Stimulated activated CD8-positive, alpha-beta memory T cell treated with anti-CD3 and anti-CD28 coated beads, Interleukin-7, amount 100 ng/mL, for 4 hours (primary cell): ENCODE data around the gene DDX23.
A peak's percentile ranks its signal among the peaks of the same experiment; 100 is the strongest.

Source experiments
- DNase-seq, 2 donors: peaks; one replicate each; pipeline ENCODE4 v3.0.0-alpha.2; 2020; ENCODE audit warnings: low read depth in 2 of 2

The DDX23 gene

DNA sequence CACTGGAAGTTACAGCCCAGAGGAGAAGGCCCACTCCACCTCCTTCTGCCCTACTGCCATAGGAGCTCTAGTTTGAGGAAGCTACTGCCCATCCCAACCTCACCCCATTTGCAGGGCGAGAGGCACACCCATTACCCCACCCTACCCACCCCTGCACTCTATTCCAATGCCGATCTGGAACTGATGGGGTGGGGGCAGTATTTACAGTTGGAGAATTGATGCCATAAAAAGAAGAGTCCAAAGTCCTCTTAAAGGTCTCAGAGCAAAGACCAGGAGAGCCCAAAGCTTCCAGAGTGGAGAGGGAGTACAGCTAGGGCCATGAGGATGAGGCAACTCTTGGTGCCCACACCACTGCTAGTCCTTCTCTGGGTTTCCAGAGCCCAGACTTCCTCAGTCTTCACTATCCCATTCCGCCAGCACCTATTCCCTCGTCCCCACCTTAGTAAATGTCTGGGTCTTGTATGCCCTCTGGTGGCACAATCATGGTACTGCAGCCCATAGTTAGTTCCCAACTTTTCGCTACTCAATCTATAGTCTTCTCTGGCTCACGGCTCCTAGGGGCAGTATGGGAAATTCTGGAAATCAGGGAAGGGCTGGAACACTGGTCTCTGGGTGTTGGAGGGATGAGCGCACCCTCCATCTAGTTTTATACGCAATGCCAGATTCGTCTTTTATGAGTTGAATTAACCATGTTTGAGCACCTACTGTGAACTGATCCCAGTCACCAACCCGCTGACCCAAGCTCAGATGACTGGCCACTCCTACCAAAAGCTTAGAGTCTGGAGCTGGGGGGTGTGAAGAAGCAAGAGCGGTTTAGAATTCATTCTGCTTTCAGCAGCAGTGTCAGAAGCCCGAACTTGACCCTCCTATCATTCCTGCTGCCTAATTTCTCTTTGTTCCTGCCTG is 56.2 kb downstream of the DDX23 start:
- peak in 1 of 2 donors; percentile 27 for DNase-seq

- DNase-seq: no peak
These were observed 57.1 kb downstream of the DDX23 start for GRCh38 chr12:48794870-48795269.

- DNase-seq: no peak
These were observed 58.3 kb downstream of the DDX23 start for GRCh38 chr12:48793696-48794095.

GRCh38 chr12:48789858-48790326 is 62.1 kb downstream of the DDX23 start:
- DNase-seq: no peak

GRCh38 chr12:48788854-48789775 is 62.8 kb downstream of the DDX23 start, which contains the start of gene ADCY6:
TSS of gene ADCY6 (minus strand) at chr12:48789089. CDS start at chr12:48783434, 5,655 bp downstream.
- DNase-seq: no peak

DNA sequence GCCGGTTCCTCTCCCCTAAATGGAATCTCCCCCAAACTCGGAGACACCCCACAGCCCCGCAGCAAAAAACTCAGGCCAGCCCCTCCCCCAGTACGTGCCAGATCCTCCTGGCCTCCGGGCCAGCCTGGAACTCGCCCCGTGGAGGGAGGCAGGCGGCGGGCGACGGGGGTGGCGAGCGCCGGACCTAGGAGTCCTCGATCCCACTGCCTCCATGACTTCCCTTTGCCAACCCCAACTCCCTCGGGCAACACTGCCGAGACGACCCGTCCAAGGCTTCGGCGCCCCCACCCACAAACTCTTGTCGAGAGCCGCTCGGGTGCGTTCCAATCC is 63.5 kb downstream of the DDX23 start:
- no peak for DNase-seq

DNA sequence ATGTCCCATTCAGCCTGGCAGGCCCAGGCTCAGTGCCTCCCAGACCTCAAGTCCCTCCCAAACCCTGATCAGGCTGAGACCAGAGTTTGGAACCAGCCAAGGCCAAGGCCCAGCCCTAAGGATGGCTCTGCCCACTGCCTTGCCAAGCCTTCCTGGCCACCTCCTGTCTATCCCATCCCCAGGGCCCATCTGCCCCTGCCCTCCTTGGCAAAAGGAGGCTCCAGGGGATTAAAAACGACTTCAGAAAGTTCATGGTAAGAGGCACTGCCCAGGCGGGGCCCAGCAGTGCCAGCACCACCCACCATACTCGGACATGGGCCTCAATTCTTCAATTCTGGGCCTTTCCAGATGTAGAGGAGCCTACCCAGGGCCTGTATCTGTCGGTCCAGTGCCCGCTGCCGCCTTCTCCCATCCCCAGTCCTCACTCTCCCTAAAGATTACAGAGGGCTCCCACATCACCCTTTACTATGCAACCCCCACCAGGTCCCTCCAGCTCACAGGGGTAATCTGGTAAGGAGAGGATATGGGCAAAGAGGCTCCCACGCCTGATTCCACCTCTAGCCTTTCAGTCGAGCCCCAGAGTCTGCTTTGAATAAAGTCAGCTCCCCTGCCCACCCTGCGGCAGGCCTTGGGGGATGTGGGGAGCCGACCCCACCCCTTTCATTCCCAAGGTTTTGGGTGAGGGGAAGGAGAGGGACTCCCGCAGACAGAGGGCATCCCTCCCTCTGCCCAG is 64.0 kb downstream of the DDX23 start:
- no peak for DNase-seq

DNA sequence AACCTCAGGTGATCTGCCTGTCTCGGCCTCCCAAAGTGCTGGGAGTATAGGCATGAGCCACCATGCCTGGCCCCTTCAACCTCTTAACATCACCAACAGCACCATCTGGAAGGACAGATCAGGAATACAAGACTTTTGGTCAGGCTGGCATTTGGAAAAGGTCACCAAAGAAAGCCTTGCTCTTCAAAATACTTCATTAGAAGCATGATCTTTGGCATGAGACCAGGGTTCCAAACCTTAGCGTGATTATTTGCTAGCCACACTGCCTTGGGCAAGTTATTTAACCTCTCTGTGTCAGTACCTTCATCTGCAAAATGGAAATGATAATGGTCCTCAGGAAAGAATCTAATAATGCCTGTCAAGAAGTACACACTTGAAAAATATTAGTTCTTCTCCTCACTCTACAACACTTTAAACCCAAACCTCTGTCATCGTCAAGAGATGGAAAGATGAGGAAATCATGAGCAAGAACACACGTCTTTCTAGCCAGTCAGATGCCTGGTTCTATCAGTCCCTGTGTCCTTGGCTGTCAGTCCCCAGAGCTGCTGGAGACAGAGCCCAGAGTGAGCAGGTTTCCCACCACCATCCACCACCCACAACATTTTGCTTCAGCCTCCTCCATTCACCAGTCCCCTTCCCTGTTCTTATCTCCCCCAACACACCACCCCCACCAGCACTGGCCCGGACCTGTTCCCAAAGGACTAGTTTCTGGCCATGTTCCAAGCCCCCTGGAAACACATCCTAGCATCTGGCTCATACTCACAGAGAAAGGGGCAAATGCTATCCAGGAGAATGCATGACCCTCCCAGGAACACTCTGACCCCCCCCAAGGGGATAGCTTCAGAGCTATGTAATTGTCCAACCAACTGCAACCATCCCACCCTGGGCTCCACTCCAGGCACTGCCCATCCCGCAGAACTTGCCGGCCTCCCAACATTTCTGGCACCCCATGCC is 65.1 kb downstream of the DDX23 start:
- no peak for DNase-seq

DNA sequence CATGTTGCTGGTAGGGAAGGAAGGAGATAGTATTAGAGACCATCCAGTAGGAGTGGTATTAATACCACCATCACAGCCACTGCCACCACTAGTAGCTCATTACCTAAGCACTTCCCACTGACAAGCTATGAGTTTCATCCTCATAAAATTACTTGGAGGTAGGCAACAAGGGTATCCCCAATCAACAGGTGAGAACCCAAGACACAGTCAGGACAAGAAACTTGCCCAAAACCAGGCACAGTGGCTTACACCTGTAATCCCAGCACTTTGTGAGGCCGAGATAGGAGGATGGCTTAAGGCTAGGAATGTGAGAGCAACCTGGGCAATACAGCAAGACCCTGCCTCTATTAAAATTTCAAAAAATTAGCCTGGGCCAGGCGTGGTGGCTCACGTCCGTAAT is 68.5 kb downstream of the DDX23 start:
- DNase-seq: no peak

- DNase-seq: no peak
These were observed 69.2 kb downstream of the DDX23 start for GRCh38 chr12:48782457-48783395.

DNA sequence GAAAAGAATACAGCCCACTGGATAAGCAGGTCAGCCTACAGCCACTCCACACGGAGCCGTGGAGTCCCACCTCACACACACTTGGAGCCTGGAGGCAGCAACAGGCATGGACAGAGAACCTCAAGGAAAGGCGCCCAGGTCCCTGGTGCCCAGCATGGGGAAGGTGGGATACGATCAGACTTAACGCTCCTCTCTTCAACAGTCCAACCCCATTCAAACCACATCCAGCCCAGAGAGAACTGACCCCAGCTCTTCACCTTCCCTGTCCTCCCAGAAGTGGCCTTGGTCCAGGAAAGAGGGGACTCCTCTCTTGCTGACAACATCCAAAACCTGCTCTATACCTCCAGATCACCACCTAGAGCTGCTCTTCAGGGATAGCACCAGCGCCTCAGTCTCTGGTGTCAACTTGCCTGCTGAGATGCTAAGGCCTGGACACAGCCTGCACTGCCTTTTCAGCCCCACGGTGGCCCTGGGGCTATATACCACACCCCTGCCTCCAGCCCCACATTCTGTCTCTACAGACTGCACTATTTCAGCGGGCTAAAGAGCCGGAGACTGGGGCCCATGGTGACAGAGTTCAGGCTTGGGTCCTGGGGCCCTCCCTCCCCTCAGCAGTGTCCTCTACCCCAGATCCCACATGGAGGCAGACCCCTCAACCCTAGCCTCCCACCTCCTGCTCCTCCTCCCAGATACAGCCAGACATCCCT is 70.1 kb downstream of the DDX23 start:
- no peak for DNase-seq

GRCh38 chr12:48780381-48781025 is 71.5 kb downstream of the DDX23 start:
- DNase-seq: no peak

DNA sequence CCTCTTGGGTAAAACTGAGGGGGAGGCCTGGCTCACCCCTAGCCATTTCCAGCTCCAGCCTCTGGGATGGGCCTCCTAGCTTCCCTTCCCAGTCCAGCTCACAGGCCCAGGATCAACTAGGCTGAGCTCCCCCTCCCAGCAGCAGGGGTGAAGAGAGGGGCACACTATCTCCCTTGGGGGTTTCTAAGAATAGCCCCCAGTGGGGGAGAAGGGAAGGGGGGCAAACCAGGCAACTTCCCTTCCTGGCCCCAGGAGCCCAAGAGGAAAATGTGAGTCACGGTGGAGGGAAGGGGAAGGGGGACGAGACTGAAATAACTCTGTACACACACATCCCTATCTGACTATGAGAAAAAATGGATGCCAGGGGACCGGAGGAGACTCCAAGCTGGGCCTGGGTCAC is 72.1 kb downstream of the DDX23 start:
- no peak for DNase-seq
